ENCODE results near the gene PDCD4.
A peak's percentile ranks its signal among the peaks of the same experiment; 100 is the strongest.

Gene PDCD4

GRCh38 chr10:110847374-110847773 lies 24.4 kb upstream of the PDCD4 start:
- Histone ChIP-seq H2BK5ac (ENCODE audit: low read length) (no peak overlapping the region), H2BK120ac (ENCODE audit: low read depth, low read length) (no peak overlapping the region), H4K8ac (ENCODE audit: low read depth, low read length) (no peak overlapping the region), H3K79me2 (ENCODE audit: control insufficient read depth, insufficient read depth, low read length) (no peaks in the 10 kb centered on the region), H3K4ac (ENCODE audit: low read depth, low read length) (no peak overlapping the region), H3K23ac (ENCODE audit: low read length) (no peak overlapping the region), H4K5ac (ENCODE audit: low read length) (no peak overlapping the region), H3K27me3 (ENCODE audit: insufficient read depth, low read length, poor library complexity) (no peaks in the 10 kb centered on the region), H3K4me2 (ENCODE audit: low read length) (no peak overlapping the region), H3K18ac (ENCODE audit: low read length) (no peak overlapping the region), H3K27ac (ENCODE audit: low read depth, low read length) (no peak overlapping the region), H3K36me3 (ENCODE audit: control insufficient read depth, insufficient read depth, low read length) (no peaks in the 10 kb centered on the region), H2AK5ac (ENCODE audit: low read length) (no peak overlapping the region), H2BK15ac (replicated peaks; ENCODE audit: low read depth) (no peak overlapping the region), H3K79me1 (ENCODE audit: low read length) (no peaks in the 10 kb centered on the region), H3K56ac (ENCODE audit: low read length) (no peak overlapping the region), H3K9ac (ENCODE audit: low read length) (no peak overlapping the region), H3K4me1 (ENCODE audit: control insufficient read depth, low read depth, low read length) (no peaks in the 10 kb centered on the region), H3K4me3 (ENCODE audit: low read length) (no peak overlapping the region)
- WGBS (ENCODE audit: extremely low coverage, insufficient coverage, low lambda C conversion rate): no CpG with 5 or more reads among the region's 6 CpGs
- no peak for DNase-seq

GRCh38 chr10:110848106-110848505 lies 23.6 kb upstream of the PDCD4 start:
- H3K4ac ChIP-seq (ENCODE audit: low read depth, low read length): no peak overlapping the region
- no peak overlapping the region for H2BK15ac ChIP-seq (replicated peaks; ENCODE audit: low read depth)
- no peak for DNase-seq
- H3K9ac ChIP-seq (ENCODE audit: low read length): no peak overlapping the region
- H3K4me3 ChIP-seq (ENCODE audit: low read length): no peak overlapping the region
- no peak overlapping the region for H3K27ac ChIP-seq (ENCODE audit: low read depth, low read length)
- no peaks in the 10 kb centered on the region for H3K36me3 ChIP-seq (ENCODE audit: control insufficient read depth, insufficient read depth, low read length)
- H3K4me2 ChIP-seq (ENCODE audit: low read length): no peak overlapping the region
- H4K8ac ChIP-seq (ENCODE audit: low read depth, low read length): no peak overlapping the region
- H4K5ac ChIP-seq (ENCODE audit: low read length): no peak overlapping the region
- no peaks in the 10 kb centered on the region for H3K4me1 ChIP-seq (ENCODE audit: control insufficient read depth, low read depth, low read length)
- no peak overlapping the region for H2BK120ac ChIP-seq (ENCODE audit: low read depth, low read length)
- no peak overlapping the region for H2AK5ac ChIP-seq (ENCODE audit: low read length)
- no peak overlapping the region for H3K56ac ChIP-seq (ENCODE audit: low read length)
- H3K23ac ChIP-seq (ENCODE audit: low read length): no peak overlapping the region
- no peaks in the 10 kb centered on the region for H3K79me1 ChIP-seq (ENCODE audit: low read length)
- H3K18ac ChIP-seq (ENCODE audit: low read length): no peak overlapping the region
- H2BK5ac ChIP-seq (ENCODE audit: low read length): no peak overlapping the region
- H3K79me2 ChIP-seq (ENCODE audit: control insufficient read depth, insufficient read depth, low read length): no peaks in the 10 kb centered on the region
- no peaks in the 10 kb centered on the region for H3K27me3 ChIP-seq (ENCODE audit: insufficient read depth, low read length, poor library complexity)
- WGBS (ENCODE audit: extremely low coverage, insufficient coverage, low lambda C conversion rate): no CpG with 5 or more reads among the region's 2 CpGs

- Histone ChIP-seq H2BK120ac (ENCODE audit: low read depth, low read length) (no peak overlapping the region), H2BK15ac (replicated peaks; ENCODE audit: low read depth) (no peak overlapping the region), H3K9ac (ENCODE audit: low read length) (no peak overlapping the region), H3K27me3 (ENCODE audit: insufficient read depth, low read length, poor library complexity) (no peaks in the 10 kb centered on the region), H4K5ac (ENCODE audit: low read length) (no peak overlapping the region), H3K4ac (ENCODE audit: low read depth, low read length) (no peak overlapping the region), H3K27ac (ENCODE audit: low read depth, low read length) (no peak overlapping the region), H3K79me1 (ENCODE audit: low read length) (no peaks in the 10 kb centered on the region), H3K36me3 (ENCODE audit: control insufficient read depth, insufficient read depth, low read length) (no peaks in the 10 kb centered on the region), H2AK5ac (ENCODE audit: low read length) (no peak overlapping the region), H3K4me1 (ENCODE audit: control insufficient read depth, low read depth, low read length) (no peaks in the 10 kb centered on the region), H2BK5ac (ENCODE audit: low read length) (no peak overlapping the region), H4K8ac (ENCODE audit: low read depth, low read length) (no peak overlapping the region), H3K18ac (ENCODE audit: low read length) (no peak overlapping the region), H3K23ac (ENCODE audit: low read length) (no peak overlapping the region), H3K4me2 (ENCODE audit: low read length) (no peak overlapping the region), H3K56ac (ENCODE audit: low read length) (no peak overlapping the region), H3K79me2 (ENCODE audit: control insufficient read depth, insufficient read depth, low read length) (no peaks in the 10 kb centered on the region), H3K4me3 (ENCODE audit: low read length) (no peak overlapping the region)
- no CpG with 5 or more reads among the region's 3 CpGs for WGBS (ENCODE audit: extremely low coverage, insufficient coverage, low lambda C conversion rate)
- DNase-seq: no peak
These were observed 21.6 kb upstream of the PDCD4 start for GRCh38 chr10:110850099-110850498.

GRCh38 chr10:110851020-110851612 lies 20.6 kb upstream of the PDCD4 start:
- no peak overlapping the region for H2BK5ac ChIP-seq (ENCODE audit: low read length)
- H3K9ac ChIP-seq (ENCODE audit: low read length): no peak overlapping the region
- no peak overlapping the region for H3K4ac ChIP-seq (ENCODE audit: low read depth, low read length)
- H3K4me1 ChIP-seq (ENCODE audit: control insufficient read depth, low read depth, low read length): no peaks in the 10 kb centered on the region
- no peaks in the 10 kb centered on the region for H3K79me2 ChIP-seq (ENCODE audit: control insufficient read depth, insufficient read depth, low read length)
- H3K18ac ChIP-seq (ENCODE audit: low read length): no peak overlapping the region
- H3K4me2 ChIP-seq (ENCODE audit: low read length): no peak overlapping the region
- no peak overlapping the region for H2BK15ac ChIP-seq (replicated peaks; ENCODE audit: low read depth)
- H2BK120ac ChIP-seq (ENCODE audit: low read depth, low read length): no peak overlapping the region
- H4K8ac ChIP-seq (ENCODE audit: low read depth, low read length): no peak overlapping the region
- H2AK5ac ChIP-seq (ENCODE audit: low read length): no peak overlapping the region
- no peak overlapping the region for H3K23ac ChIP-seq (ENCODE audit: low read length)
- H3K27me3 ChIP-seq (ENCODE audit: insufficient read depth, low read length, poor library complexity): no peaks in the 10 kb centered on the region
- H3K27ac ChIP-seq (ENCODE audit: low read depth, low read length): no peak overlapping the region
- no peak overlapping the region for H3K56ac ChIP-seq (ENCODE audit: low read length)
- H3K36me3 ChIP-seq (ENCODE audit: control insufficient read depth, insufficient read depth, low read length): no peaks in the 10 kb centered on the region
- no CpG with 5 or more reads among the region's 8 CpGs for WGBS (ENCODE audit: extremely low coverage, insufficient coverage, low lambda C conversion rate)
- H3K79me1 ChIP-seq (ENCODE audit: low read length): no peaks in the 10 kb centered on the region
- H3K4me3 ChIP-seq (ENCODE audit: low read length): no peak overlapping the region
- H4K5ac ChIP-seq (ENCODE audit: low read length): no peak overlapping the region
- no peak for DNase-seq

GRCh38 chr10:110852255-110852896 lies 19.4 kb upstream of the PDCD4 start:
- no peak overlapping the region for H2AK5ac ChIP-seq (ENCODE audit: low read length)
- no peak overlapping the region for H3K23ac ChIP-seq (ENCODE audit: low read length)
- no peak overlapping the region for H4K8ac ChIP-seq (ENCODE audit: low read depth, low read length)
- H3K9ac ChIP-seq (ENCODE audit: low read length): no peak overlapping the region
- no peaks in the 10 kb centered on the region for H3K79me1 ChIP-seq (ENCODE audit: low read length)
- H3K4me1 ChIP-seq (ENCODE audit: control insufficient read depth, low read depth, low read length): peaks cover 2% of the 10 kb centered on the region
- WGBS (ENCODE audit: extremely low coverage, insufficient coverage, low lambda C conversion rate): no CpG with 5 or more reads among the region's 7 CpGs
- no peaks in the 10 kb centered on the region for H3K36me3 ChIP-seq (ENCODE audit: control insufficient read depth, insufficient read depth, low read length)
- no peak overlapping the region for H2BK5ac ChIP-seq (ENCODE audit: low read length)
- no peak overlapping the region for H4K5ac ChIP-seq (ENCODE audit: low read length)
- no peak overlapping the region for H2BK15ac ChIP-seq (replicated peaks; ENCODE audit: low read depth)
- no peak overlapping the region for H2BK120ac ChIP-seq (ENCODE audit: low read depth, low read length)
- no peak overlapping the region for H3K4ac ChIP-seq (ENCODE audit: low read depth, low read length)
- peak; percentile 72 for DNase-seq
- no peak overlapping the region for H3K4me3 ChIP-seq (ENCODE audit: low read length)
- no peak overlapping the region for H3K27ac ChIP-seq (ENCODE audit: low read depth, low read length)
- no peak overlapping the region for H3K4me2 ChIP-seq (ENCODE audit: low read length)
- H3K79me2 ChIP-seq (ENCODE audit: control insufficient read depth, insufficient read depth, low read length): no peaks in the 10 kb centered on the region
- H3K18ac ChIP-seq (ENCODE audit: low read length): no peak overlapping the region
- no peaks in the 10 kb centered on the region for H3K27me3 ChIP-seq (ENCODE audit: insufficient read depth, low read length, poor library complexity)
- no peak overlapping the region for H3K56ac ChIP-seq (ENCODE audit: low read length)

- no peak overlapping the region for H4K8ac ChIP-seq (ENCODE audit: low read depth, low read length)
- WGBS (ENCODE audit: extremely low coverage, insufficient coverage, low lambda C conversion rate): no CpG with 5 or more reads among the region's 4 CpGs
- H3K4me1 ChIP-seq (ENCODE audit: control insufficient read depth, low read depth, low read length): peaks cover 3% of the 10 kb centered on the region
- H3K18ac ChIP-seq (ENCODE audit: low read length): no peak overlapping the region
- no peaks in the 10 kb centered on the region for H3K27me3 ChIP-seq (ENCODE audit: insufficient read depth, low read length, poor library complexity)
- H3K56ac ChIP-seq (ENCODE audit: low read length): no peak overlapping the region
- no peak overlapping the region for H3K27ac ChIP-seq (ENCODE audit: low read depth, low read length)
- no peak overlapping the region for H3K9ac ChIP-seq (ENCODE audit: low read length)
- no peak overlapping the region for H2BK120ac ChIP-seq (ENCODE audit: low read depth, low read length)
- no peak overlapping the region for H2BK5ac ChIP-seq (ENCODE audit: low read length)
- H3K4me3 ChIP-seq (ENCODE audit: low read length): no peak overlapping the region
- H3K23ac ChIP-seq (ENCODE audit: low read length): no peak overlapping the region
- no peaks in the 10 kb centered on the region for H3K79me1 ChIP-seq (ENCODE audit: low read length)
- H4K5ac ChIP-seq (ENCODE audit: low read length): no peak overlapping the region
- H3K4me2 ChIP-seq (ENCODE audit: low read length): no peak overlapping the region
- no peak overlapping the region for H2AK5ac ChIP-seq (ENCODE audit: low read length)
- H2BK15ac ChIP-seq (replicated peaks; ENCODE audit: low read depth): no peak overlapping the region
- no peaks in the 10 kb centered on the region for H3K79me2 ChIP-seq (ENCODE audit: control insufficient read depth, insufficient read depth, low read length)
- DNase-seq: no peak
- no peaks in the 10 kb centered on the region for H3K36me3 ChIP-seq (ENCODE audit: control insufficient read depth, insufficient read depth, low read length)
- no peak overlapping the region for H3K4ac ChIP-seq (ENCODE audit: low read depth, low read length)
These were observed 18.8 kb upstream of the PDCD4 start for GRCh38 chr10:110852947-110853346.
